ENCODE results near the gene TMIGD3.
A peak's percentile ranks its signal among the peaks of the same experiment; 100 is the strongest.

- TF ChIP-seq POLR2A (IDR thresholded peaks at IDR 0.05; ENCODE audit: low read depth) (no peak), CTCF (IDR thresholded peaks at IDR 0.05) (peak in 2 of 3 experiments; percentile 8 to 40)
Observed at GRCh38 chr1:111441573-111442192, 61.8 kb downstream of the TMIGD3 start.
